HG03280 (cell line): ENCODE measurements around the gene RRAGA.
"Not testable (repeated sequence)": the region's sequence is repeated elsewhere in the genome, so short reads cannot be mapped to it uniquely, and the experiment has no call there.

Experiments
- ATAC-seq: cut with Tn5 transposase; IDR thresholded peaks from one replicate; pipeline ENCODE4 v1.9.1; 2021; ENCODE audit warnings: mild to moderate bottlenecking, moderate library complexity; ENCODE audit not compliant: unreplicated experiment

RRAGA gene

GRCh38 chr9:19048966-19049916, at the start of gene RRAGA:
Gene RRAGA, plus strand, starts transcription at chr9:19049427. Its CDS starts 233 bp downstream, at chr9:19049660.
- ATAC-seq: peak; percentile 92

GRCh38 chr9:19000133-19000532, 49.1 kb upstream of the RRAGA start:
- no peak for ATAC-seq

- ATAC-seq: no peak
Measured at GRCh38 chr9:19009391-19009965, 39.7 kb upstream of the RRAGA start.

- ATAC-seq: no peak
Measured at GRCh38 chr9:19018201-19018600, 31.0 kb upstream of the RRAGA start.

GRCh38 chr9:19020886-19021455, 28.3 kb upstream of the RRAGA start:
- ATAC-seq: no peak

GRCh38 chr9:19021649-19022048, 27.6 kb upstream of the RRAGA start:
- ATAC-seq: not testable (repeated sequence)

- ATAC-seq: no peak
Measured at GRCh38 chr9:19022206-19022605, 27.0 kb upstream of the RRAGA start.

- no peak for ATAC-seq
Measured at GRCh38 chr9:19023078-19023477, 26.1 kb upstream of the RRAGA start.

GRCh38 chr9:19026375-19026774, 22.9 kb upstream of the RRAGA start:
- no peak for ATAC-seq

- ATAC-seq: no peak
Measured at GRCh38 chr9:19027825-19028224, 21.4 kb upstream of the RRAGA start.

GRCh38 chr9:19028835-19029451, 20.3 kb upstream of the RRAGA start:
- peak; percentile 74 for ATAC-seq

GRCh38 chr9:19030899-19031298, 18.3 kb upstream of the RRAGA start:
- peak; percentile 47 for ATAC-seq

GRCh38 chr9:19032406-19032805, 16.8 kb upstream of the RRAGA start:
- no peak for ATAC-seq

GRCh38 chr9:19033015-19033414, 16.2 kb upstream of the RRAGA start, which contains the start of gene SAXO1:
Gene SAXO1, minus strand, starts transcription at chr9:19033209. Its CDS starts 301 bp downstream, at chr9:19032908.
- ATAC-seq: no peak

GRCh38 chr9:19036611-19037010, 12.6 kb upstream of the RRAGA start:
- no peak for ATAC-seq

GRCh38 chr9:19049917-19050636, 850 bp downstream of the RRAGA start:
- ATAC-seq: no peak

- ATAC-seq: no peak
Measured at GRCh38 chr9:19050637-19051591, 1.7 kb downstream of the RRAGA start.

- ATAC-seq: no peak
Measured at GRCh38 chr9:19057033-19057432, 7.8 kb downstream of the RRAGA start.

GRCh38 chr9:19074229-19074628, 25.0 kb downstream of the RRAGA start:
- no peak for ATAC-seq

- no peak for ATAC-seq
Measured at GRCh38 chr9:19074836-19075235, 25.6 kb downstream of the RRAGA start.
